HG03108 (cell line): Measurements from ENCODE around the gene OPTC.

Source experiments
- ATAC-seq: cut with Tn5 transposase; IDR thresholded peaks from one replicate; pipeline ENCODE4 v1.9.1; 2021; ENCODE audit warnings: moderate library complexity; ENCODE audit not compliant: unreplicated experiment

Gene OPTC

GRCh38 chr1:203556047-203556851 lies 62.3 kb downstream of the OPTC start:
- ATAC-seq: no peak

- no peak for ATAC-seq
These were observed 63.4 kb downstream of the OPTC start for GRCh38 chr1:203557390-203557789.

- ATAC-seq: no peak
These were observed 64.3 kb downstream of the OPTC start for GRCh38 chr1:203558064-203558760.
